Suppressor macrophage treated with lipopolysaccharide for 4 hours (primary cell): ENCODE data around the gene DCUN1D4.
"Not testable (repeated sequence)": the region's sequence is repeated elsewhere in the genome, so short reads cannot be mapped to it uniquely, and the experiment has no call there.

ENCODE experiments used
- DNase-seq: peaks from one replicate; pipeline ENCODE4 v3.0.0-alpha.2; 2020

The DCUN1D4 gene

DNA sequence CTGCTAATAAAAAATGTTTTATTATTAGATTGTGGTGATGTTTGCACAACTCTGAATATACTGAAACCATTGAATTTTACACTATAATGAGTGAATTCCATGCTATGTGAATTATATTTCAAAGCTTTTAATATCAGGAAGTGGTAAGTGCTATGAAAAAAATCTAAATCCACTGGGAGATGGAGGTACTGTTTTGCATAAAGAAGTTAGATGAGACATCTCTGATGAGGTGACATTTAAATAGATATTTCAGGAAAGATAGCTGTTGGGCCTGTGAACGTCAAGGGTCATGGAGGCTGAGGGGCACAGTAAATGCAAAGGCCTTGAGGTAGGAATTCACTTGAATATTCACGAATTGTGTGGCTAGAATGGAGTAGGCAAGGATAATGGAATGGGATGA lies 12.3 kb downstream of the DCUN1D4 start:
- no peak for DNase-seq

DNA sequence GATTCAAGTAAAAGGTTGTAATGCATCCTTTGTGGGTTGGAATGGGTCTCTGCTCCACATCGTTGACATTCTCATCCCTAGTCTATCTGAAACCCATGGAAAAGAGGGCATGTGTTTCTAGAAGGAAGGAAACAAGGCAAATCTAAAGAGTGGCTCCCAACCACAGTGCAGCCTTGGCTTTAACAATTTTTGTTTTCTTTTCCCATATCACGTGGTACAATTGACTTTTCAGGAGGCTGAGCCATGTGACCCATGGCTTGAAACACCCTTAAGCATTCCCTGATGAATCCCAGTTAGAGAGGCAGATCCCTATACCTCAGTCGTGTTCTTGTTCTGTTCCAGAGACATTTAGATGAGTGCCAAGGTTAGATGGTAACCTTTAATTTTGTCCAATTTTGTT lies 12.8 kb downstream of the DCUN1D4 start:
- DNase-seq, result no peak

GRCh38 chr4:51858605-51859202 lies 15.8 kb downstream of the DCUN1D4 start:
- no peak for DNase-seq

GRCh38 chr4:51859476-51860031 lies 16.6 kb downstream of the DCUN1D4 start:
- DNase-seq, result no peak

DNA sequence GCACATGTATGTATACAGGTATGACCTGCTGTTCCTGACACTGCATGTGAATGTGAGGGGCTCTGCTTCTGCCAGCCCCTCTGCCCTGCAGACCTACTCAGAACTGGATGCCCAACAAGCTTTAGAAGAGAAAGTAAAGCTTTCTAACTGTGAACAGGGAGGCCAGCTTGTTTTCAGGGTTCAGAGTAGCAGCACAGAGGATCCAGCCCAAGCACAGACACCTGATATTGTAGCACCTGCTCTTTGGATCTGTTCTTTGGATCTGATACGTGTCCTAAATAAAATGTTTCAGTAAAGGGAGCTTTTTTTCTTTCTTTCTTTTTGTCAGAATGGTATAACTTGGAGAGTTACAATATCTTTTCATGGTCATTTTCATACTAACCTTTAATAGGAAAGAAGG lies 19.2 kb downstream of the DCUN1D4 start:
- no peak for DNase-seq

GRCh38 chr4:51862781-51863180 lies 19.8 kb downstream of the DCUN1D4 start:
- no peak for DNase-seq

DNA sequence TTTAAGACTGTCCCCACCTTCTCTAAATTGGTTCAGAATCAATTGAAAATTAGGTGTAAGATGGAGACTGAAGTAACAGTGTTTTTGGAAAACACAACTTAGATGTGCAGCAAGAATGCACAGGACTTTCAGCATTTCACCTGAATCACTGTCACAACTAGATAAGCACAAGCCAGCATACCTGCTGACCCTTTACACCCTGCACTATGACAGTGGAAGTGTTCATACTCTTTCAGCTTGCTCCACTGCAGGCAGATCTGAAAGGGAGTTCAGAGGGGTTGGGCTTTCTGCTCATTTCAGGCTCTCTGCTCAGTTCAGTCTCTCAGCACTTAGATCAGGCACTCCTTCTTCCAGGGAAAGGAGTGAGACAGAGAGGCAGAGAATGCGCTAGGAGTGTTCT lies 22.8 kb downstream of the DCUN1D4 start:
- DNase-seq, result no peak

DNA sequence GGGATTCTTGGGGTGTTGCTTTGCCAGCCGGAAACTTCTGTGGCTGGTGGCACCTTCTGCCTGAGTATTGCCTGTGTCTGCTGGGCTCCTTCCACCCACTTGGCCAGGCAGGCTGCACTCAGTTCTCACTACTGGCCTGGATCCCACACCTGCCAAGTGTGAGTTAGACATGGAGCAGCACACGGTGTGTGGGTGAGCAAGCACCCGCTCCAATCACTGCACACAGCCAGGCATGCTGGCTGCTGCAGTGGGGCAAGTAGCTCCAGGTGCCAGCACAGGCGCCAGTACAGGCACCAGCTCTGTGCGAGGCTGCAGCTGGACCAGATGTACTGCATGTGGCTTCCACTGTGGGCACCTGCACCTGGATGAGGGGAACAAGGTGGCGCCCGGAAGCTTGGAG lies 23.9 kb downstream of the DCUN1D4 start:
- DNase-seq, result no peak

DNA sequence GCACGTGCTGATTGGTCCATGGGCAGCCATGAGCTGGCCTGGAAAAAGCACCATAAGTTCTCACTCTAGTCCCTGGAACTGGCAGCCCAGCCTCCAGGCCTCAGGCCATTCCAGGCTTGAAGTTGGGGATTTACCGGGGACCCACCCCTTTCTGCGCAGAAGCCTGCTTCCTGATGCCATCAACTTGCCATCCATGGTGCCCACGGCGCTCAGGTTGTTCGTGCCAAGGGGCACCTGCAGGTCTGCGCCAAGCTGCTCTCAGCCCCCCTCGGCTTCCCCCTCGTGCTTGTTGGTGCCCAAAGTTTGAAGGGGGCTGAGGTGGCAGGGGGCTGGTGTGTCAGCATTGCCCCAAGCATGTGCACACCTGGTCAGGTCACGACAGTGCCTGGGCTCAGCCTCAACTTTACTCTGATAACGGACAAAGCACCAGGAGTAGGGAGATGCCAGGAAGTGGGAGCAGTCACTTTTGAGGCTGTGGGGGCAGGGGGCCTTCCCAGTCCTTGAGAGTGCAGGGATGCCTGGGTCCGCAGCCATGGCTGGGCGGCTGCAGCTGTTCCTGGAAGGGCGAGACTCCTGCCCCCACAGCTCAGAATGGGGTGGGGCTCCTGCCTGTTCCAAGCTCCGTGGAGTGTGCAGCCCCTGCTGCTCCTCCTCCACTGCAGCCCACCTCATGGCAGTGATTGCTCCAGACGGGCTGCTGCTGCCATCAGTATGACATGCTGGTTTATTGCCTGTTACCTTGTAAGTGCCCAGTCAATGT lies 24.9 kb downstream of the DCUN1D4 start:
- DNase-seq, result no peak

DNA sequence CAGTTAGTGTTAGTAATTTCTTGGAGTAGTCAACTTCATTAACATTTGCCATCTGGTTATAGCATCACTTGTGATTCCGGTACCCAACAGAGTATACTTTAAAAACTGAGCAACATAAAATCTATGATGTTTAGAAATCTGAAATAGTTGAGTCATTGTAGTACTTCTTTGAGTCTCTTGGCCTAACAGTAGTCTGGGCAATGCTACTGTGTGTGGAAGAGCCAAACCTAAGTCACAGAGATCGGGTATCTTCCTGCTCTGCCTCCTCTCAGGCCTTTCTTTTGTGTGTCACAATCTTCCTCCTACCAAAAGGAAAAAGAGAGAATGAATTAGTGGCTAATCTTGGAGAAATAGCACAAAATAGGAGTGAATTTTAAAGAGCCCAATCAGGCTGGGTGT lies 25.5 kb downstream of the DCUN1D4 start:
- DNase-seq, result no peak

DNA sequence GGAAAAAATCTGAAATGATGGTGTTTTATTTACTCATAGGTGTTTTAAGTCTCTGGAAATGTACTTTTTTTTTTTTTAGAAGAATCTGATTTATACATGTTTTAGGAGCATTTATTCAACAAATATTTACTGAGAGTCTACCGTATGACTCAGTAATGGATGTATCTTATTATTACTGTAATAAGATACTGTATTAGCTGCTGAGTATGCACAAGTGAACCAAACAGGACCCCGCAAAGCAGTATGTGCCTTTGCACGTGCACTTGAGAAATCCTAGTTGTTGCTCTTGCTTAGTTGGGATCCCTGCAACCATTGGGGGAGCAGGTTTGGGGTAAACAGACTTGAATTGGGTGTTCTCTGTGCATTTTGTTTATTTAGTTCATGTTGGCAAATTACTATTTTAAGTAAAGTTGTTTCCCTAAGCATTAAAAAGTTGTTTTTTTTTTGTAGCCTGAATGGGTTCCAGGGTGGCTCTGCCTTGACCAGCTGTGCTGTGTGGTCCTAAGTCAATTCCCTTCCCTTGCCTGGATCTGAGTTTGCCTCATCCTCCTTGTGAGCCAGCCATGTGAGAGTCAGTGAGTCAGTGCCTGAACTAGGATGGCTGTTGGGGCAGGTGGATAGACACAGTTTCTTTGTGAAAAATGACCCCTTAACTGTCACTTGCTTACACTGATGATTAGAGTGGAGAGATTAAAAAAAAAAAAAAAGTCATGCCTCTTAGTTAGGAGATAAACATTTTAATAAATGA lies 27.7 kb downstream of the DCUN1D4 start:
- DNase-seq, result no peak

DNA sequence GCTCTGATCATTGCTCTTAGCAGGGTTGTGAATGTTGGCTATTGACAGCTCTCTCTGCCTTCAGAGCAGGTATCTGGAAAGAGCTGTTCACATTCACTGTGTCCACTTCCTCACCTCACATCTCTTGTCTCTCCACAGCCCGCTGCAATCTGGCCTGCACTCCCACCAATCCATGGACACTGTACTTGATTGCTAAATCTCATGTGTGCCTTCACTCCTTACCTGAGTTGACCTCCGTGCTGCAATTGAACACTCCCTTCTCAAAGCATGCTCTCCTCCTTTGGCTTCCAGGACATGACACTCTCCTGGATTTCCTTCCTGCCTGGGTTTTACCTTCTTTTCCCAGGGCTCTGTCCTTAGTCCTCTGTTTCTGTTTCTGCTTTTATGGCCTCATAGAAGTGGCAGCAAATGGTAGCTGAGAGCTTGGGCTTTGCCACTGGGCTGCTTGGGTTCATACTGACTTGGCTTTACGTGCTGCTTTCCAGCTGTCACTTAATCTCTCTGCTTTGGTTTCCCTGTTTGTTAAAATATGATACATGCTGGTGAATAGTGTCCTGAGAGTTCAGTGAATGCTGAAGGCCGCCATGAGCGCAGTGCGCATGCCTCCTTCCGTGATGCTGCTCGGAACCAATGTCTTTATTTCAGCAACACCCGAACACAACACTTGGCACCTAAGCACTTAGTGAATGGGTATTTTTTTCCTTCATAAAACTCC lies 29.5 kb downstream of the DCUN1D4 start:
- DNase-seq, result no peak

DNA sequence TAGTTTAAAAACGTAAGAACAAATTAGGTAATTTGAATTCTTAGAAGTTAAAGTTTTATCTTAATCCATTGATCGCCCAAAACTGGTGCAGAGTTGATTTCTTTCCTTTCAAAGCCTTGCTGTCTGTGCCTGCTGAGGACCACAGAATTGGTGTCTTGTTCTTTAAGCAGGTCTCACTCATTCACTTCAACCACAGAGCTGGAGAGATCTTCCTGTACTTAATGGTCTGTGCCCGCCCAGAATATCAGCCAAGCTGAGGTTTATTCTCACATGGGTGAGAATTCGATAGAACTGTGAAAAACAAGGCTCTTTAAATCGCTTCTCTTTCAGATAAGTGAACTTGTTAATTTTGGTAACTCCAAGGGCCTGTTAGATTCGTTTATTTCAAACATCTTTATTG lies 31.6 kb downstream of the DCUN1D4 start:
- no peak for DNase-seq

GRCh38 chr4:51878431-51878830 lies 35.5 kb downstream of the DCUN1D4 start:
- no peak for DNase-seq

DNA sequence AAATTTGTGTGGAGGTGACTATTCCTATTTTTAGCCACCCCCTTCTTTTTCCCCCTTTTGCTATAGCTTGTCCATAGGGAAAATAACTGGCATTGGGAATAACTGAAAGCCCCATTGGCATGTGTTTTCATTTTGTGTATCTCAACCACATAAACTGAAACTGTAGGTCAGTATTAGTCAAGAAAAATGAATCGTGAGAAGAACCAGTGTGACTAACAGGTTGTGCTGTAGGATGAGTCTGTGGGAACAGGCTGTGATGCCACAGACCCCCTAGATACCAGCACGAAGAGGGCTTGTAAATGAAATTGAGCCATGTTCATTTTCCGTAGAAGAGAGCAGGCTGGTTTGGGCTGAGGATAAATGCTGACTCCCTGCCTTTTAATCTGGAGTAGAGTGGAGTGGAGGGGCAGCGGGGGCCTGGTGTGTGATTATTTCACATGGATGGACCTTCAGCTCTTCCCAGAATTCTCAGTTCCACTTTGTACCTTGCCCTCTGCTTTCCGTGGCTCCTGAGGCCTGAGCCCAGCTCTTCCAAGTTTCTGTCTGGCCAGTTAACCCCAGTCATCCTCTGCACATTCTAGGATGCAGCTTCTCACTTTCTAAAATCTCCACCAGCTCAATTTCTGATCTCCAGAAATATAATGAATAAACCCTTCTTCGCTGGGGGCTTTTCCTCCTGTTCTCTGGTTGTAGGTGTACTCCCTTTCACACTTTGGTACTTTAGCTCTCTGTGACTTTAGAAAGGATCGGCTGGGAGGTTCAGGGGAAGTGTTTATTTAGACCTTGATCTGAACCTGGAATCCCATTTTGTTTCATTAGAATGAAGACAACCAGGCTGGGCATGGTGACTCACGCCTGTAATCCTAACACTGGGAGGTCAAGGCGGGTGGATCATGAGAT lies 37.3 kb downstream of the DCUN1D4 start:
- no peak for DNase-seq

DNA sequence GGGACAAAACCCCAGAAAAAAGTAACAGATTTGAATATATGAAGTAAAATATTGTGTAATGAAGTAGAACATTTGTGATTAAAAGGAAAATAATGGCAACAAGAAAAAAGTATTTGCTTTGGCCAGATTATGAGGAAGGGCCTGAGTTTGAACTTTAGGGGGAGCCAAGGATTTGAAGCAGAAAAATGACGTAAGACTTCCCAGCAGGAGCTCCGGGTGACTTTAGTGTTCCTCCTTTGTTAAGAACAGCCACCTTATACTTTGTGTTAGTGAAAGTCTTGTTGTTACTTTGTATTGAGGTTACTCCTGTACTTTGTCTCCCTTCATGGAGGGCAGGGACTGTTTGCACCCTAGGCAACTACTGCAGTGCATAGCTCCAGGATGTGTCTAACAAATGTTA lies 41.1 kb downstream of the DCUN1D4 start:
- no peak for DNase-seq

- DNase-seq, result no peak
Measured at GRCh38 chr4:51884606-51885005, 41.7 kb downstream of the DCUN1D4 start.

- no peak for DNase-seq
Measured at GRCh38 chr4:51885363-51885762, 42.4 kb downstream of the DCUN1D4 start.

DNA sequence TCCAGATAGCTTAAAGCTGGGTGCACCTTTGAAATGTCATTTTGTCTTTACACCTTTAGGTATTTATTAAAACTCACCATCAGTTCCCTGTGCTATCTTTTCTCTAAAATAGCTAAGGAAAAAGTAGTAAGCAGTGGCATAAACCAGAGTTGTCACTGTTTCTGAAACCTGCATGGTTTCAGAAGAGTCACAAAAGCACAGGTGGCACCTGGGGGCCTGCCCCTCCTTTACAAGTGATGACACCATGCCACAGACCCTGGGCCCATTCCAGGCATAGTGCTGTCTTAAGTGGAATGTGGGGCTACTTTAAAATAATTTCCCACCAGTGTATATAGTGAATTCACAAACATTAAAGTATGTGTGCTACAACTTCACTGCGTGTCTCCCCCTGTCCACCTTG lies 47.8 kb downstream of the DCUN1D4 start:
- no peak for DNase-seq

- DNase-seq, result not testable (repeated sequence)
Measured at GRCh38 chr4:51893402-51893801, 50.4 kb downstream of the DCUN1D4 start.

- DNase-seq, result no peak
Measured at GRCh38 chr4:51894059-51894645, 51.2 kb downstream of the DCUN1D4 start.

DNA sequence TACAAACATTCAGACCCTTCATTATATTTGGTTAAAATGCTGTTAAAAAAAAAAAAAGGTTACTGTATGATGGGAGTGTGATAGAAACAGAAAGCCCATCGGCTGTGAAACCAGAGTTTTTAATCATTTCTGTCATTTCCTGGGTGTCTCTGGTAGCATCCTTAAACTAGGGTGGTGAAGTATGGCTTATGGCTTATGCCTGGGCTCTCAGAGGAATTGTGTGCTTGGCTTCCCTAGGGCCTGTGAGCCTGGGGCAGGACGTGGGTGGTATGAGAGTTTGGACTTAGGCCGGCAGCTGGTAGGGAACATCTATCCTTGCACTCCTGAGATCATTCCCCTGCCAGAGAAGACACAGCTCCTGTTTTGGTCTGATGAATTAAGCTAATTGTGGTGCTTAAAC lies 52.2 kb downstream of the DCUN1D4 start:
- DNase-seq, result no peak
